ENCODE data around the gene ARL2BP. TPM values are rescaled to one million over a fixed set of nuclear protein-coding genes. Genes with fewer than 3 reads are reported as not detected.
"Not testable (repeated sequence)": the region's sequence is repeated elsewhere in the genome, so short reads cannot be mapped to it uniquely, and the experiment has no call there.

ARL2BP gene
- total RNA-seq, 1 donor from 2014 or later: 76.3 TPM

- no peak for DNase-seq (ENCODE audit: low read depth)
Observed at GRCh38 chr16:57263541-57264351, 18.7 kb downstream of the ARL2BP start.

GRCh38 chr16:57264381-57264780 is 19.3 kb downstream of the ARL2BP start:
- no peak for DNase-seq (ENCODE audit: low read depth)

DNA sequence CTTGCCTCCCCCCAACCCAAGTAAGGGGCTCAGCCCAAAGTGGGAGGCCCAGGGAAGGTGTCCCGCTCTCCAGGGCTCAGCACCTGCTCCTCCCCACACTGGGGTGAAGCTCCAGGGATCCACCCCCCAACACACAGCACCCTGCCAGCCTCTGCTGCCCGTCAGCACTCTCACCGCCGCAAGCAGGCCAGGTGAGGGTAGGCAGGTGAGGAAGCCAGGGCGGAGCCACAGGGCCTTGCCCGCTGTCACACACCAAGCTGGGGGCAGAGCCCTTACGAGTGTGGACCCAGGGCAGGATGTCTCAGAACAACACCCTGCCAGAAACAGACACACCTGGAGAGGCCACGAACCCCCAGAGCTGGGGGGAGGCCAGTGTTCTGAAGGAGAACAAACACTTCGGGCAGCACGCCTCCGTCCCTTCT is 19.9 kb downstream of the ARL2BP start:
- no peak for DNase-seq (ENCODE audit: low read depth)

DNA sequence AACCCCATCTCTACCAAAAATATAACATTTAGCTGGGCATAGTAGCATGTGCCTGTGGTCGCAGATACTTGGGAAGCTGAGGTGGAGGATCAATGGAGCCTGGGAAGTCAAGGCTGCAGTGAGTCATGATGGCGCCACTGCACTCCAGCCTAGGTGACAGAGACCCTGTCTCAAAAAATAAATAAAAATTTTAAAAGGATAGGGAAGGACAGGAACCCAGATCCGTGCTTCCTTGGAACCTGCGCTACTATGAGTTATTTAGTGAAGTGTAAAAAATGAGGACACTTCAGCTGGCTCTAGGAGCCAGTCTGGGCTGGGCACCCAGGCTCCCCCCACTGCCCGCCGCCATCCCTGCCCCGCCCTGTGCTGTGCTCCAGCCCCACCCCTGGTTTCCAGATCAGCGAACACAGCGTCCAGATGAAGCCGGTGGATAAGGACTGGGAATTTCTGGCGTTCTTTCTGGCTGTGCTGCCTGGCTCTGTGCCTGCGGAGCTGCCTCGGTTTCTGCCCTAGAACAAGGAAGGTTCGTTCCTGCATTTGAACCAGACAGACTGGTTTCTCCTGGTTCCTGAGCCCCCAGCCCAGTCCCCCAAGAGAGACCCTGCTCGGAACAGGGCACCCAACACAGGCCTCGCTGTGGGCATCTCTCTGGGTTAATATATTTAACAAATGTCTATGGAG is 20.9 kb downstream of the ARL2BP start:
- DNase-seq (ENCODE audit: low read depth): peak; percentile 27

- DNase-seq (ENCODE audit: low read depth): no peak
Observed at GRCh38 chr16:57266531-57267260, 21.6 kb downstream of the ARL2BP start.

DNA sequence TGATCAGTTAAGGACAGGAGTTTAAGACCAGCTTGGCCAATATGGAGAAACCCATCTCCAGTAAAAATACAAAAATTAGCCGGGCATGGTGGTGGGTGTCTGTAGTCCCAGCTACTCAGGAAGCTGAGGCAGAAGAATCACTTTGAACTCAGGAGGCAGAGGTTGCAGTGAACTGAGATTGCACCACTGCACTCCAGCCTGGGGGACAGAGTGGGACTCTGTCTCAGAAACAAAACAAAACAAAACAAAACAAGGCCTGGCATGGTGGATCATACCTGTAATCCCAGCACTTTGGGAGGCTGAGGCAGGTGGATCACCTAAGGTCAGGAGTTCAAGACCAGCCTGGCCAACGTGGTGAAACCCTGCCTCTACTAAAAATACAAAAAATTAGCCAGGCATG is 22.3 kb downstream of the ARL2BP start:
- not testable (repeated sequence) for DNase-seq (ENCODE audit: low read depth)

DNA sequence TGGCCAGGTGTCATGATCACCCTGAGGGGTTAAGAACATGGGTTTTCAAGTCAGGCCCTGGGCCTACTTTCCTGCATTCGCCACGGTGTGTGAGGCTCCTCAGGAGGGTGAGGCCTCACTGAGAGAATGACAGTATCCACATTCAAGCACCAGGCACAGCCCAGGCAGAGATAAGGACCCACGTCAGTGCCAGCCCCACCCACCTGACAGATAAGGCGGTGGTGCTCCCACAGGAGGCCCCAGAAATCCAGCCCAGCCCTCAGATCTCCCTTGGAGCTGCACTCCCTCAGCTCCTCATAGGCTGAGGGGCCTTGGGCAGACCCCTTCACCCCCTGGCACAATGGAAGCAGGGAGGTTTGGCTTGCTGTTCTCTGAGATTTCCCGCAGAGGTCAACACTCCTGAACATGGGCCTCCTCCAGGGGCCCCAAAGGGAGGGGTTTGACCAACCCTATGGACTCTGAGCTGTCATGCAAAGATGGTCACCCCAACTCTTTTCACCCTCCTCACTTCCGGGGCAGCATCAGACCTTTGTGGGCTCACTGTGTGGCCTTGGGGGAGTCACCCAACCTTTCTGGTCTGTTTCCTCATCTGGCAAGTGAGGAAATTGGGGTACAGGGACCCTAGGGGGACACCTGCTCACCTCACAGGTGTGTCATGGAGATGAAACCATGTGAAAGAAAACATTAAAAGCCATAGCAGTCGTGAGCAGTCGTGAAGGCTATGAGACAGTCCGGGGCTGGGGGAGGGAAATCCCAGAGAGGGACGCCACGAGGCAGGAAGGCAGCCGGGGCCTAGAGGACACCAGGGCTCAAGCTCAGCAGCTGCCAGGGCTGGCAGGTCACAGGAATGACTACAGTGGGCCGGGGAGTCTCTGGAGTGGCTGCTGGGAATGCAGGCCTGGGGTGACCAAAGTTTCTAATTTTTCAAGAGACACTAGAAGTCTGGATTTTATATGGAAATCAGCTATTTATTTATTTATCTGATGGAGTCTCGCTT is 24.0 kb downstream of the ARL2BP start:
- DNase-seq (ENCODE audit: low read depth): peak; percentile 50

DNA sequence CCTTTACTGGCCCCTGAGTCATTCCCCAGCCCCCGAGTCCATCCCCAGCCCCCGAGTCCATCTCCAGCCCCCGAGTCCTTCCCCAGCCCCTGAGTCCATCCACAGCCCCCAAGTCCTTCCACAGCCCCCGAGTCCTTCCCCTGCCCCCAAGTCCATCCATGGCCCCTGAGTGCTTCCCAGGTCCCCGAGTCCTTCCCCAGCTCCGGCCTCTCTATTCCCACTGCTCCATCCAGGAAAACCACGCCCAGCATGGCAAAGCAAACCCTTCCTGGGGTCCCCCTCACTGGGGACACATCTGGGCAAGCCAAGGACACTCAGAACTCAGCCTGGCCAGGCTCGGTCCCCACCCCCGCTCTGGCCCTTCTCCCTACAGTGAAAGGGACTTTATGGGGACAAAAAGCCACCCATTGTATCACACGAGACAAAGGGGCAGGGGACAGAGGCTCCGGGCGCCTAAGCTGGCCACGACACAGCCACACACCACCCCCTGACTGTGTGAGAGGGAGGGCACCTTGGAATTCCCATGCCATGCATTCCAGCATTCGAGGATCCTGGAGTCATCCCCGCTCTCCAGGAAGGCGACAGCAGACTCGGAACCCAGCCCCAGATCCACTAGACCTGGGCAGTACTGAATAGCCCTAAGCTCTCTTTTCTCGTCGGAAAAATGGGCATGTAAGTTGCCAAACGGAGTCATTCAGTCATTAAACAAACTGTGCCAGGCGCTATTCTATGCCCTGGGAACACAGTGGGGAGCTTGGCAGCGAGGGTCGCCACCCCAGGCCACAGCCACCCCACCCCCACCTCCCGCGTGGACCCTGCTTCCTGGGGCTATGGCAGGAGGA is 25.4 kb downstream of the ARL2BP start:
- DNase-seq (ENCODE audit: low read depth): no peak

GRCh38 chr16:57271063-57271345 is 25.9 kb downstream of the ARL2BP start:
- no peak for DNase-seq (ENCODE audit: low read depth)

DNA sequence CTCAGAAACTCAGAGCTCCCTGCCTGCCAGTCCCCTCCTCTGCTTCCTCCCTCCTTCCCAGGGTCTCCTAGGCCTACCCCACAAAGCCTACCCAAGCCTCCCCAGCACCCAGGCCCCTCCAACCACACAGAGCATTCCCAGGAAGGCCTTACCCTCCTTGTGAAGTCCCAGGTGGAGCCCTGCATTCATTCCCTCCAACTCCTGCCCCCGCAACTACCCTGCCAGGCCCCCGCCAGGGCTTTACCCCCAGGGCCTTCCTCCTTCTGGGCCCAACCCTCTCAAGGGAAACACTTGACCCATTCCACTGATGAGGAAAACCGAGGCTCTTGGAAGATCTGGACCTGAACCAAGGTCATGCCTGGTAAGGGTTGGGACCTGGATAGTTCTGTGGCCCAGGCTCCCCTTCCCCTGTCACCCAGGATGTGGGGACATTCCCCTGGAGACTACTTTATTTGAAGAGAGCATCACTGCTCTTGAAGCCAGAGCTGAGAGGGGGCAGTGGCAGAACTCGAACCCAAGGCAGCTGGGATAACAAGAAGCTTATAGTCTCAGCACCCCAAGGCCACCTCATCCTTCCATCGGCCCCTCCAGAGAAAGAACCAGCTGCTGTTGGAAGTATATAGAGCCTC is 26.9 kb downstream of the ARL2BP start:
- DNase-seq (ENCODE audit: low read depth): no peak

- no peak for DNase-seq (ENCODE audit: low read depth)
Observed at GRCh38 chr16:57273359-57273758, 28.3 kb downstream of the ARL2BP start.

GRCh38 chr16:57273826-57274225 is 28.8 kb downstream of the ARL2BP start:
- no peak for DNase-seq (ENCODE audit: low read depth)

DNA sequence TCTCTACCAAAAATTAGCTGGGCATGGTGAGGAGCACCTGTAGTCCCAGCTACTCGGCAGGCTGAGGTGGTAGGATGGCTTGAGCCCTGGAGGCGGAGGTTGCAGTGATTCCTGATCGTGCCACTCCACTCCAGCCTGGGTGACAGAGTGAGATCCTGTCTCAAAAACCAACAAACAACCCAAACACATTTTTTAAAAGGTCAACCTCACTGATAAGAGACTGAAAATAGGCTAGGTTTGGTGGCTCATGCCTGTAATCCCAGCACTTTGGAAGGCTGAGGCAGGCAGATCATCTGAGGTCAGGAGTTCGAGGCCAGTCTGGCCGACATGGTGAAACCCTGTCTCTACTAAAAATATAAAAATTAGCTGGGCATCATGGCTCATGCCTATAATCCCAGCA is 30.9 kb downstream of the ARL2BP start:
- not testable (repeated sequence) for DNase-seq (ENCODE audit: low read depth)

DNA sequence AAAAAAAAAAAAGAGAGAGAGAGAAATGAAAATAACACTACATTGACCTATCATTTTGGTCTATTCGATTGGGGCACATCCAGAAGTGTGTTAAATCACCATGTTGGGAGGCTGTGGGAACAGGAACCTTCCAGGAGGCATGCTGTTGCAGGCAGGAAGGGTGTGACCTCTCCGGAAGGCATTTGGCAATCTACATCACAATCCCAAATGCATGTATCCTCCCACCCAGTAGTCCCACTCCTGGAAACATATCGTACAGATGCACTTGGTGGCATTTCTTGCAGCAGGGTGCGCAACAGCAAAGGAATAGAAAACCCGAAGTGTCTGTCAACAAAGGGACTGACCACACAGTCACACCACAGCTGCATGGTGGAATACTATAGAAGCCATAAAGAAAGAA is 31.5 kb downstream of the ARL2BP start:
- DNase-seq (ENCODE audit: low read depth): no peak

- DNase-seq (ENCODE audit: low read depth): peak; percentile 70
Observed at GRCh38 chr16:57277586-57277985, 32.5 kb downstream of the ARL2BP start.

- DNase-seq (ENCODE audit: low read depth): no peak
Observed at GRCh38 chr16:57278494-57278893, 33.4 kb downstream of the ARL2BP start.

- no peak for DNase-seq (ENCODE audit: low read depth)
Observed at GRCh38 chr16:57279780-57280638, 35.0 kb downstream of the ARL2BP start.

GRCh38 chr16:57281791-57282190 is 36.7 kb downstream of the ARL2BP start:
- no peak for DNase-seq (ENCODE audit: low read depth)

All from myocyte (in vitro differentiated cells).